ENCODE measurements around the gene KIF26B. TPM values are rescaled to one million over a fixed set of nuclear protein-coding genes. Genes with fewer than 3 reads are reported as not detected.

KIF26B gene
- total and polyA plus RNA-seq, 2 of the 4 experiments (the other 2 are of a cell fraction): 0.53 to 0.54 TPM

DNA sequence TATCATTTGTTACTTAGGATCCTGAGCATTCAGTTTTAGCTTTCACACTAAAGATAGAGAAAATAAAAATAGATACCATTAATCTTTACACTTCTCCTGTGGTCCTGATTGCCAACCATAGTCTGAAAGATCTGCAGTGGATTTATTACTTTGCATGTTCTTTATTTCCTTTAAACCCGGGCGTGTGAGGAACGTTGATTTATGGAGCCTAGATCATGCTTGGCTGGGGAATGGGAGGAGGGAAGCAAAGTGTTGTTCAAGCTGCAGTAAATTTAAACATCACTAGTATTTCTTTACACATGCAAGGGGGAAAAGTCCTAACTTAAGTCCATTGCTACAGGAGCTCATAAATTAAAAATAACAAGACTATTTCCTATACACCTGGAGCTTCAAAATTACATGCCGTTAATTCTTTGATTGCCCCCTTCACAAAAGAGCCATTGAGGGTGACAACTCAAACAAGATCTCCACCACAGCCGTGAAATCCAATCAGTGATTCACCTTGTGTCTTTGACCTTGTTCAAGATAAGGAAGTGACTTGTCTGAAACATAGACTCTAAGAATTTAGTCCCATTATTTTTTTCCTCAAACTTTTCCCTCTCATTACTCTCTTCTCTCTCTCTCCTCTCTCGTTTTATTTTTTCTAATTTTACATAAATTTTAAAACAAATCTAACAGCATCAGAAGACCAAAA, 282.7 kb downstream of the KIF26B start:
- 95% methylated on average over 1 of the region's 6 CpGs; no CpG with 5 or more reads in 1 of the 2 experiments for WGBS, 2 experiments (ENCODE audit: extremely low coverage in 2 of 2, insufficient read length in 1 of 2)
- no peak overlapping the region for H2AK9ac ChIP-seq (replicated peaks; ENCODE audit: low read depth, low read length, poor library complexity)
- CTCF ChIA-PET: no interaction called here
- no peak for ATAC-seq (ENCODE audit: low read depth)
- POLR2A ChIA-PET (ENCODE audit: unreplicated experiment): interaction anchor here (0.6 kb wide), 1 partner anchor 10 kb away, joined by 9 read pairs; no protein-coding TSS in a partner anchor
- H3K79me1 ChIP-seq (ENCODE audit: low read depth in 1 of 2, low read length in 2 of 2): no peaks in the 10 kb centered on the region
- no peak overlapping the region for H3K14ac ChIP-seq (replicated peaks; ENCODE audit: low read depth, low read length)
- H3K27me3 ChIP-seq (ENCODE audit: control insufficient read depth, insufficient read depth, low read length): no peaks in the 10 kb centered on the region; the same call in 1 of the 2 replicates
- dilution Hi-C loops (cut with HindIII; ENCODE audit: low sequenced_read_pairs, unreplicated experiment) (no loop called here), intact Hi-C loops (cut with micrococcal nuclease) (no loop called here), in situ Hi-C loops (cut with MboI; ENCODE audit: low sequenced_read_pairs) (no loop called here)
- H3K23ac ChIP-seq (ENCODE audit: low read depth, low read length): no peak overlapping the region
- no peak overlapping the region for H2BK5ac ChIP-seq (ENCODE audit: low read depth, low read length, poor library complexity, severe bottlenecking)
- no peak overlapping the region for H4K5ac ChIP-seq (ENCODE audit: low read depth, low read length)
- no peaks in the 10 kb centered on the region for H3K9me1 ChIP-seq (ENCODE audit: insufficient read depth, low read length)
- no peaks in the 10 kb centered on the region for H3K9me3 ChIP-seq (ENCODE audit: control insufficient read depth, insufficient read depth, low read length)
- H3K36me3 ChIP-seq (ENCODE audit: control insufficient read depth, insufficient read depth, low read length): peaks cover 3% of the 10 kb centered on the region; the same call in 1 of the 2 replicates
- no peaks in the 10 kb centered on the region for H4K20me1 ChIP-seq (ENCODE audit: insufficient read depth, low read length)
- no peak for DNase-seq
- H3K4ac ChIP-seq (ENCODE audit: low read depth, low read length): no peak overlapping the region
- H3K4me1 ChIP-seq (ENCODE audit: control insufficient read depth, insufficient read depth, low read length): no peaks in the 10 kb centered on the region
- no TSS peak for BruUV-seq (replicated peaks)
- H2BK120ac ChIP-seq (ENCODE audit: low read depth, low read length): no peak overlapping the region
- H3K4me3 ChIP-seq (ENCODE audit: insufficient read depth, low read depth, low read length): no peak overlapping the region
- H2BK20ac ChIP-seq (ENCODE audit: low read depth, low read length): no peak overlapping the region
- no peak overlapping the region for H3K18ac ChIP-seq (ENCODE audit: low read depth, low read length)
- H2BK15ac ChIP-seq (ENCODE audit: low read depth, low read length): no peak overlapping the region
- no peak overlapping the region for H4K8ac ChIP-seq (ENCODE audit: low read depth in 2 of 2, low read length in 2 of 2)
- no peak overlapping the region for H3K56ac ChIP-seq (ENCODE audit: extremely low read depth, insufficient read depth, low read length)
- H4K91ac ChIP-seq (ENCODE audit: insufficient read depth, low read depth, low read length): no peak overlapping the region
- no peak overlapping the region for H3K4me2 ChIP-seq (ENCODE audit: low read depth, low read length)
- H2AK5ac ChIP-seq (ENCODE audit: low read depth, low read length): no peak overlapping the region
- no peak overlapping the region for H2AFZ ChIP-seq (replicated peaks; ENCODE audit: low read length, poor library complexity)
- no peak overlapping the region for H3K9ac ChIP-seq (ENCODE audit: low read depth, low read length)
- TF ChIP-seq, protein P1, sequence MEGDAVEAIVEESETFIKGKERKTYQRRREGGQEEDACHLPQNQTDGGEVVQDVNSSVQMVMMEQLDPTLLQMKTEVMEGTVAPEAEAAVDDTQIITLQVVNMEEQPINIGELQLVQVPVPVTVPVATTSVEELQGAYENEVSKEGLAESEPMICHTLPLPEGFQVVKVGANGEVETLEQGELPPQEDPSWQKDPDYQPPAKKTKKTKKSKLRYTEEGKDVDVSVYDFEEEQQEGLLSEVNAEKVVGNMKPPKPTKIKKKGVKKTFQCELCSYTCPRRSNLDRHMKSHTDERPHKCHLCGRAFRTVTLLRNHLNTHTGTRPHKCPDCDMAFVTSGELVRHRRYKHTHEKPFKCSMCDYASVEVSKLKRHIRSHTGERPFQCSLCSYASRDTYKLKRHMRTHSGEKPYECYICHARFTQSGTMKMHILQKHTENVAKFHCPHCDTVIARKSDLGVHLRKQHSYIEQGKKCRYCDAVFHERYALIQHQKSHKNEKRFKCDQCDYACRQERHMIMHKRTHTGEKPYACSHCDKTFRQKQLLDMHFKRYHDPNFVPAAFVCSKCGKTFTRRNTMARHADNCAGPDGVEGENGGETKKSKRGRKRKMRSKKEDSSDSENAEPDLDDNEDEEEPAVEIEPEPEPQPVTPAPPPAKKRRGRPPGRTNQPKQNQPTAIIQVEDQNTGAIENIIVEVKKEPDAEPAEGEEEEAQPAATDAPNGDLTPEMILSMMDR (conservative IDR thresholded peaks at IDR 0.05; ENCODE audit: low read depth, low read length): no peak
- TF ChIP-seq BHLHE40 (IDR thresholded peaks at IDR 0.05; ENCODE audit: low read depth, low read length) (no peak), RAD21 (IDR thresholded peaks at IDR 0.05; ENCODE audit: low read length) (no peak), POLR2A (IDR thresholded peaks at IDR 0.05; ENCODE audit: low read depth, low read length) (no peak), RCOR1 (IDR thresholded peaks at IDR 0.05; ENCODE audit: insufficient replicate concordance, low read length) (no peak), NFE2L2 (IDR thresholded peaks at IDR 0.05; ENCODE audit: low read depth, low read length) (no peak), FOS (IDR thresholded peaks at IDR 0.05; ENCODE audit: low read depth, low read length) (no peak), RFX5 (IDR thresholded peaks at IDR 0.05; ENCODE audit: low read depth, low read length) (no peak), CEBPB (IDR thresholded peaks at IDR 0.05; ENCODE audit: low read depth, low read length) (no peak), MXI1 (IDR thresholded peaks at IDR 0.05; ENCODE audit: borderline replicate concordance, low read depth, low read length) (no peak), MAFK (IDR thresholded peaks at IDR 0.05; ENCODE audit: low read depth, low read length) (no peak), SMC3 (IDR thresholded peaks at IDR 0.05; ENCODE audit: low read depth, low read length) (no peak), MAZ (IDR thresholded peaks at IDR 0.05; ENCODE audit: borderline replicate concordance, low read depth, low read length) (no peak), CHD1 (IDR thresholded peaks at IDR 0.05; ENCODE audit: low read depth, low read length) (no peak)
- TF ChIP-seq, protein P2, sequence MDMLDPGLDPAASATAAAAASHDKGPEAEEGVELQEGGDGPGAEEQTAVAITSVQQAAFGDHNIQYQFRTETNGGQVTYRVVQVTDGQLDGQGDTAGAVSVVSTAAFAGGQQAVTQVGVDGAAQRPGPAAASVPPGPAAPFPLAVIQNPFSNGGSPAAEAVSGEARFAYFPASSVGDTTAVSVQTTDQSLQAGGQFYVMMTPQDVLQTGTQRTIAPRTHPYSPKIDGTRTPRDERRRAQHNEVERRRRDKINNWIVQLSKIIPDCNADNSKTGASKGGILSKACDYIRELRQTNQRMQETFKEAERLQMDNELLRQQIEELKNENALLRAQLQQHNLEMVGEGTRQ (IDR thresholded peaks at IDR 0.05; ENCODE audit: low read depth, low read length): no peak
- TF ChIP-seq, protein P3, sequence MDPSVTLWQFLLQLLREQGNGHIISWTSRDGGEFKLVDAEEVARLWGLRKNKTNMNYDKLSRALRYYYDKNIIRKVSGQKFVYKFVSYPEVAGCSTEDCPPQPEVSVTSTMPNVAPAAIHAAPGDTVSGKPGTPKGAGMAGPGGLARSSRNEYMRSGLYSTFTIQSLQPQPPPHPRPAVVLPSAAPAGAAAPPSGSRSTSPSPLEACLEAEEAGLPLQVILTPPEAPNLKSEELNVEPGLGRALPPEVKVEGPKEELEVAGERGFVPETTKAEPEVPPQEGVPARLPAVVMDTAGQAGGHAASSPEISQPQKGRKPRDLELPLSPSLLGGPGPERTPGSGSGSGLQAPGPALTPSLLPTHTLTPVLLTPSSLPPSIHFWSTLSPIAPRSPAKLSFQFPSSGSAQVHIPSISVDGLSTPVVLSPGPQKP (IDR thresholded peaks at IDR 0.05; ENCODE audit: borderline replicate concordance, low read depth, low read length): no peak
- H3K27ac ChIP-seq (ENCODE audit: insufficient read depth, low read length): no peak overlapping the region

All from IMR-90 (cell line).